ENCODE data around the gene KSR2.
"Not testable (repeated sequence)": the region's sequence is repeated elsewhere in the genome, so short reads cannot be mapped to it uniquely, and the experiment has no call there.

Gene KSR2

DNA sequence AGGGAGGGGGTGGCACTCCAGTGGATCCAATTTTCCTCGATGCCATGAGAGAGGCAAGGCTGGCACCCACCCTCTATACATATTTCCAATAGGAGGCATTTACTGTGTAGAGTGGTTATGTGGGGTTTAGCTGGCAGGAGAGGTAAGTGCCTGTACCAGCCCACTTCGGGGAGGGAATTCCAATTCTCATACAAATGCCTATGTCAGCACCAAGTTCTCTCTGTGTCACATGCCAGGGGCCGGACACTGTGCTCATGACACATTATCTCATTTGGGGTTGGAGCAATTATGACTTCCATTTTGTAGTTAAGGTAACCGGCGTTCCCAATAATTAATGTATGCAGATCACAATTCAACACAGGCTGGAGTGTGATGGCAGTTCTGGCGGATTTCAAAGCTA, 284.3 kb downstream of the KSR2 start:
- no peak for DNase-seq
- in situ Hi-C loops (cut with MboI; ENCODE audit: low pct_unique_long_range_greater_than_20kb, low sequenced_read_pairs): no loop called here

DNA sequence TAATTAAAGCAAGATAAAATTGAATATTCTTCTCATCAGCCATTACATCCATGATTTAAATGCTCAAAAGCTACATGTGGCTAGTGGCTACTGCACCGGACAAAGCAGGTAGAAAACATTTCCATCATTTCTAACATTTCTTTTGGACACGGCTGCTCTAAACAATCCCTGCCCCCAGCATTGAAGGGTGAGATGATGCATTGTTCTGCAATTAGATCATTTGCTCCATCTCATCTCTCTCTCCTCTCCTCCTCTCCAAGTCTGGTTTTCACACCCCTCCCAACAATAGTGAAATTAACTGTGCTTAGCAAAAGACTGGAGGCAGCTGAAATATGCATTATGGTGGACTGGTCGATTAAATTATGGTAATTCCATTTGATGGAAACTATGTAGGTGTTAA, 288.5 kb downstream of the KSR2 start:
- DNase-seq: no peak
- in situ Hi-C loops (cut with MboI; ENCODE audit: low pct_unique_long_range_greater_than_20kb, low sequenced_read_pairs): no loop called here

DNA sequence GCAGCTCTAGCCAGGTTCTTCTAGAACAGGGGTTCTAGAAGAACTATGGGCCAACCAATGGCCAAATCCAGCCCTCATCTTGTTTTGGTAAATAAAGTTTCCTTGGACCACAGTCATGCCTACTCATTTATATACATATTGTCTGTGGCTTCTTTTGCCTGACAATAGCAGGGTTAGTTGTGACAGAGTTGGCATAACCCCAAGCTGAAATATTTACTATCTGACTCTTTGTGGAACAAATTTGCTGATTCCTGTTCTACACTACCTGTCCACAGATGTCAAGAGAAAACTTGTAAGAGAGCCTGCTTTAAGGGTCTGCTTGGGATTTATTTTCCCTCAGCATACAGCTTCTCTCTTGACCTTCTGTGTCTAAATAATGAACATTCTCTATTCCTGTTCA, 289.0 kb downstream of the KSR2 start:
- in situ Hi-C loops (cut with MboI; ENCODE audit: low pct_unique_long_range_greater_than_20kb, low sequenced_read_pairs): no loop called here
- DNase-seq: no peak

DNA sequence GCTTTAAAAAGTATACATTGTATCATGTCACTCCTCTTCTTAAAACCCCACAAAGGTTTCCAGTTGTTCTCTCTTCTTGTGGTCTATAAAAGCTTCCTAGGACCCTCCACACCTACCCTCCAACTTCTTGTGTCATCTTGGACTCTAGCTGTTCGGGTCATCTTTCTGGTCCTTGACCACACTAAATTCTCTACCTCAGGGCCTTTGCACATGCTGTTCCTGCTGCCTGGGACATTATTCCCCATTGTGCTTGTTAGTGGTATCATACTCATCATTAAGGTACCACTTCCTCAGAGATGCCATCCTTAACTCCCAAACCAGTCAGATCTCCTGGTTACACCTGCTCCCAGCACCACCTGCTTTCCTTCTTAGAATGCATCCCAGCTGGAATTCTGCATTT, 294.0 kb downstream of the KSR2 start:
- DNase-seq: no peak
- in situ Hi-C loops (cut with MboI; ENCODE audit: low pct_unique_long_range_greater_than_20kb, low sequenced_read_pairs): no loop called here

DNA sequence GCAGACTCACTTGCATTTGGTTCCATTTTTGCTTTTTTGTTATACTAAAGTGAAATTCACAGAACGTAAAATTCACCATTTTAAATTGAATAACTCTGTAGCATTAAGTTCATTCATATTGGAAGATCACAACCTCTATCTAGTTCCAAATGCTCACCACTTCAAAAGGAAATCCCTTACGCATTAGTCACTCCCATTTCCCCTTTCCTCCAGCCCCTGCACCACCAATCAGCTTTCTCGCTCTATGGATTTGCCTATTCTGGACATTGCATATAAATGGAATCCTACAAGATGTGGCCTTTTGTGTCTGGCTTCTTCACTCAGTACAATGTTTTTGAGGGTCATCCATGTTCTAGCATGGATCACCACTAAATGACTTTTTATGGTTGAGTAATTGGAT, 294.5 kb downstream of the KSR2 start:
- DNase-seq: no peak
- in situ Hi-C loops (cut with MboI; ENCODE audit: low pct_unique_long_range_greater_than_20kb, low sequenced_read_pairs): no loop called here

DNA sequence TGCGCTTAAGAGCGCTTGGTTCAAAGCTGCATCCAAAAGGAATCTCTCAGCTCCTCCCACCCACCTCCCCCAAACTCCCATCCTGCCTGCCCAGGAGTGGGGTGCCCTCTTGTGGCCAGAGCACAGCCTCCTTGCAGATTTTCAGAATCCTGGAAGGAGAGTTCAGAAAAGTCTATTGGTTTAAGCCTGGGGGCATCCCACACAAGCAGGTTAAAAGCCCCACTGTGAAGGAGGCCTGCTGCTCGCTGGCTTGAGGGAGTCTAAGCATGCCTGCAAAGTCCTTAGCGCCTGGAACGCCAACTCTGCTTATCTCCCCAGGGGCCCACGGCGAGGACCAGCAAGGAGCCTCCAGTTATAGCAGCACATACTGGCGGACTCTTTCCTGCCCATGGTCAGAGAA, 297.1 kb downstream of the KSR2 start:
- DNase-seq: peak; percentile 16
- in situ Hi-C loops (cut with MboI; ENCODE audit: low pct_unique_long_range_greater_than_20kb, low sequenced_read_pairs): no loop called here

DNA sequence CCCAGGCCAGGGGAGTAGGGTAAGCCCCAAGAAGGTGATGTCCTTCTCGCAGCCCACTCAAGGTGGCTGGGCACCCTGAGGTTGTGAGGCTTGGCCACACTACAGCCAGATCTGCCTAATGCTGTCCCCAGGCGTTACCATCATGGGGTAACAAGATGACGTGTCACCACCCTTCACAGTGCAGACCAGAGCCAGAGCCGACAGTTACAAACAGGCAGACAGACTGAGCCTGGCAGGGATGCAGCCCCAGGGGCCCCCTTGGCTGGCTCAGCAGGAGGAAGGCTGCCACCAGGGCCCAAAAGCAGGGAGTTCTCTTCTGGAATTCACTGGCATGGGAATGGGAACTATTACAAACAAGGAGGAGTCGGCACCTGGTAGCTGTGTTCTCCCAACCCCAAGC, 304.6 kb downstream of the KSR2 start:
- DNase-seq: no peak
- in situ Hi-C loops (cut with MboI; ENCODE audit: low pct_unique_long_range_greater_than_20kb, low sequenced_read_pairs): no loop called here

DNA sequence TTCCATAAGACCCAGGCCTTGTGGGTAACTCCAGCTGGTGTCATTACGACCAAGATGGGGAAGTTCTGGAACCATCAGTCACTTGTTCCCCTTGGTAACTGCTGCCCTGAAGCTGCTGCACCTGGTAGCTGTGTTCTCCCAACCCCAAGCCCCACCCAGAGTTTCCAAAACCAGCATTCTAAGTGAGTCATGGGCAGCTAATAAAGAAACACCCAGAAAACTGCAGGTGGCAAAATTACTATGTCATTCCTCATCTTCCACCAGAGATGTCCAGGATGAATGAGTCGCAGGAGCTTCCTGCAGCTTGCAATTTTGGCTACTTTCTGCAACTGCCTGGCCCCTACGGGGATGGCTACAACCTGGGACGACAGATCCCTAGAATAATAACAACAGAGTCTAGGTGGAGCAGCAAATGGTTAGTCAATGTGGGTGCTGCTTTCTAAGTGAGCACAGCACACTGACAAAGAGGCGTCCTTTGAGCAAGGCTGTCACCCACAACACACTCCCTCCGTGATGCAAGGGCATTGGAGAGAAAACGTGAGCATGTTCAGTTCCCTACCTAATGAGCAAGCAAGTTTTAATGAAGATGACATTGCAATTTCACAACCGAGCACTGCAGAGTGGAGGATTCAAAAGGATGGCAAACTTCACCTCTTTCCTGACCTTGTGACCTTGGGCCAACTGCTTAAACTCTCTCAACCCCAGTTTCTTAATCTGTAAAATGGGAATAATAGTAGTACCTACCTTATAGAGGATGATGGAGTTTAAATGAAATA, 306.0 kb downstream of the KSR2 start:
- in situ Hi-C loops (cut with MboI; ENCODE audit: low pct_unique_long_range_greater_than_20kb, low sequenced_read_pairs): no loop called here
- DNase-seq: no peak

DNA sequence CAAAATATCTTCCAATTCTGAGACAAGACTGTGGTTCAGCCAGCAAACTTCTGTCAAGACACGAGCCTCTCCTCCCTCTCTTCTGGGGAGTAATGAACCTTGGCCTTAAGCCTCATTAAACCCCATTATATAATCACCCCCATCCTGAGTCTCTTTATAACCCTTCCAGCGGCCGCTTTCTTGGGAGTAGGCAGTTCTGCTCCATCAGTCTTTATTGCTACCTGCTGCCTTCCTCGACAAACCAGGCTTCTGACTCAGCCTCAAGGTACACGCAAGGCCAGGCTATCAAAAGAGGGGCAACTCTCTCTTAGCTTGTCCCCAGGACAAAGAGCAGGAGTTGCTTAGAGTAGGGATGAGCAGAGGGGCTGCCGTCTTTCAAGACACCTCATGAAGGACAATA, 306.6 kb downstream of the KSR2 start:
- in situ Hi-C loops (cut with MboI; ENCODE audit: low pct_unique_long_range_greater_than_20kb, low sequenced_read_pairs): no loop called here
- no peak for DNase-seq

DNA sequence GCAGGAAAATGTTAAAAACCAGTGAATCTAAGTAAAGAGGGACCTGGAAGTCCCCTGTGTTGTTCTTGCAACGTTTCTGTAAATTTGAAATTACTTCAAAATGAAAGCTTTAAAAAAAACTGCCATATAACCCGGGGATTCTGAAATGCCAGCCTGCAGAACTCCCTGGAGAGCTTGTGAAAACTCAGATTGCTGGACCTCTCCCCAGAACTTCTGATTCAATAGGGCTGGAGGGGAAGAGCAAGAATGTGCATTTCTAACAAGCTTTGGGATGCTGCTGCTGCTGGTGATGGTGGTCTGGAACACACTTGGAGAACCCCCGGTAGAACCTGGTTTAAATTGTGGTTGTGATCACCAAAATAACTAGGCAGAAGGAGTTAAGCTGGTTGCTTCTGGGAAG, 307.3 kb downstream of the KSR2 start:
- no peak for DNase-seq
- in situ Hi-C loops (cut with MboI; ENCODE audit: low pct_unique_long_range_greater_than_20kb, low sequenced_read_pairs): no loop called here

DNA sequence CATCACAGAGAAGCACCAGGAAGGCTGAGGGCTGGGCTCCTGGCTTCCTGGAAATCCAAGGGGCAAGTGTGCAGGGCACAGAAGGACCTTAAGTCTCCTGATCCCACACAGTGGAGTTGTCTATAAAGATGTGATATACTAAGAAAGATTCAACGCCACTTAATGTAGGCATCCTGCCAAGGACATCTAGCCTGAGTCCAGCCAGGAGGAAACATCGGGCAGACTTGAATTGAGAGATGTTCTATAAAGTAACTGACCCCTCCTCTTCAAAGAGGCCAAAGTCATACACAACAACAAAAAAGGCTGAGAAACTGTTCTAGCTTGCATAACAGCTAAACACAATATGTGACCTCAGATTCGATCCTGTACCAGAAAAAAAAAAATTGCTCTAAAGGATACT, 307.9 kb downstream of the KSR2 start:
- DNase-seq: no peak
- in situ Hi-C loops (cut with MboI; ENCODE audit: low pct_unique_long_range_greater_than_20kb, low sequenced_read_pairs): no loop called here

DNA sequence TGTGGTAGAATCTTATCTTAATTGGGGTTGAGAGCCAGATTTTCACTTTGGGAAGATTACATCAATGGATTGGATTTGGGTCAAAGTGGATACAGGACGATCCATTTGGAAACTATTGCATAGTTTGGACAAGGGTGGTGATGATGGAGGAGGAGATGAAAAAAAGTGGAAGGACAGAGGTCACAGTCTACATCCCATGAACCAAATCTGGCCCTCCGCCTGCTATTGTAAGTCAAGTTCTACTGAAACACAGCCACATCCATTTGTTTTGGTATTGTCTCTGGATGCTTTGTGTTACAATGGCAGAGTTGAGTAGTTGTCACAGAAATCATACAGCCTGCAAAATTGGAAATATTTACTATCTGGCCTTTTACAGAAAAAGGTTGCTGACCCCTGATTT, 310.6 kb downstream of the KSR2 start:
- no peak for DNase-seq
- in situ Hi-C loops (cut with MboI; ENCODE audit: low pct_unique_long_range_greater_than_20kb, low sequenced_read_pairs): no loop called here

DNA sequence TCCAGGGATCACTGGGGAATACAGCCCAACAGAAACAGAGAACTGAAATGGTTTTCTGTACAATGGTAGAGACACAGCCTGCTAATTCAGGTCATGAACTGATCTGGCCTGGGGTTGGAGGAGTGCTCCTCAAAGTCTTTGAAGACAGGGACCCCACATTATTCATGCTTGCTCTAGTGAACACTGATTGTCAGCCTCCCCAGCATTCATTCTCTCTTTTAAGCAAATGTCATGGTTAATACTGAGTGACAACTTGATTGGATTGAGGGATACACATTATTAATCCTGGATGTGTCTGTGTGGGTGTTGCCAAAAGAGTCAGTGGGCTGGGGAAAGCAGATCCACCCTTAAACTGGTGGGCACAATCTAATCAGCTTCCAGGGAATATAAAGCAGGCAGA, 319.0 kb downstream of the KSR2 start:
- no peak for DNase-seq
- in situ Hi-C loops (cut with MboI; ENCODE audit: low pct_unique_long_range_greater_than_20kb, low sequenced_read_pairs): no loop called here

DNA sequence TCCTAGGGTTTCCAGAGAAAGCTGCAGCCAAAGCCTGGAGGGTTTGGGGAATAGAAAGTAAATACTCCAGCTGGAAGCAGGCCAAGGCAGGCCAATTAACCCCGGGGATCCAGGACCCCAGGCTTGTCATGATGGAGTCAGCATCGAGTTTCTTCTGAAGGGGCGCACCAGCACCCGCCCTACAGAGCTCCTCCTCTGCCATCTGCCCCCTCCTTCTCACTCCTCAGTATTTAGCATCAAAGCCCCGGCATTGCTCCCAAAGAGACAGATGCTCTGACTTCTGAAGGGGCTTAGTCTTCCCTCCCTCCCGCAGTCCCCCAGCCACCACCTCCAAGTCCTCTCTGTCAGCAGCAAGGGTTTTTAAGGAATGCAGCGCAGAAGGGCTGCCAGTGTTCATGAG, 322.3 kb downstream of the KSR2 start:
- in situ Hi-C loops (cut with MboI; ENCODE audit: low pct_unique_long_range_greater_than_20kb, low sequenced_read_pairs): no loop called here
- DNase-seq: no peak

DNA sequence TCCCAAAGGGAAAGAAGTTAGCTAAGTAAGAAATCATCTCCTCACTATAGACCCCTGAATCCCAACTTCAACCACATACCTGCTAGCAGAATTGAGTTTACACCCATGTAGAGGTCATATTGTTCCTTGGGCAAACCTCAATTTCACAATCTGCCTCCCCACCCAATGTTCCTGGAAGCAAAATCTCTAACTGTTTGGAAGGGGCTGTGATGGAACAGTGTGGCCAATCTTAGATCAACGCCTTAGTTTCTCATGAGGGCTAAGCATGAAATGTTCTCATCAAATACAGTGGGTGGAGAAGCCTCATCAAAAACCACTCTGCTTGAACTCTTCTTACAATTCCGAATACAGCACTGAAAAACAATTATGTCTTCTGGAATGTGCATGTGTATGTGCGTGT, 323.3 kb downstream of the KSR2 start:
- no peak for DNase-seq
- in situ Hi-C loops (cut with MboI; ENCODE audit: low pct_unique_long_range_greater_than_20kb, low sequenced_read_pairs): no loop called here

DNA sequence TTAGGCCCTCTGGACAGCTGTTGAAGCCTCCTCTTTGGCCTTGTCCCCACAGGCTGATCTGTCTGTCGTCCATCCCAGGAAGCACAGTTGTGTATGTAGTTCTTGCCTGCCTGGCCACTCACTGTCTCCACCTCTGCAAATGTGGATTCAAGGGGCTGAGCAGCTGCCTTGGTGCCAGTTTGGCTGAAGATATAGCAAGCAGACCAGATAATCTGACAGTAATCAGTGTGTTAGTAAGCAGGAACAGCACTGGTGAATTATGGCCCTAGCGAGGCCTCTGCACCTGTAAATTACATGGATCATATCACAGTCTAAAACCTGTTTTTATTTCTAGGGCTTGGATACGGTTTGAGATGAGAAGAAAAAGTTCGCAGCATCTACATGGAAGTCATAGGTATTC, 324.8 kb downstream of the KSR2 start:
- no peak for DNase-seq
- in situ Hi-C loops (cut with MboI; ENCODE audit: low pct_unique_long_range_greater_than_20kb, low sequenced_read_pairs): no loop called here

DNA sequence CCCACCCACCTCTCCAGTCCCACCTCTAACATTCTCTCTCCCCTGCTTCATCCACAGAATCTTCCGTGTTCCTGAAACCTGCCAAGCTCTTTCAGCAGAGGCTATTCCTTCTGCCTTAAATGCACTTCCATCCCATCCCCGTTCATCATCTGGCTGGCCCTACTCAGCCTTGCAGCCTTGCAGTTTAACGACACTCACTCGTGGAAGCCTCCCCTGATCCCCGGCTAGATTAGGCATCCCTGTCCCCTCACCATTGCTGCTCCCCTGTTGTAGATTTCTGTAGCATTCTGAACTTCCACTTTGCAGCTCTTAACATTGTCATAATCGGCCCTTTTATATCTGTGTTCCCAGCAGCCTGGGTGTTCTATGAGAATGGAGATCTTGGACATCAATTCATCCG, 326.9 kb downstream of the KSR2 start:
- no peak for DNase-seq
- in situ Hi-C loops (cut with MboI; ENCODE audit: low pct_unique_long_range_greater_than_20kb, low sequenced_read_pairs): no loop called here

DNA sequence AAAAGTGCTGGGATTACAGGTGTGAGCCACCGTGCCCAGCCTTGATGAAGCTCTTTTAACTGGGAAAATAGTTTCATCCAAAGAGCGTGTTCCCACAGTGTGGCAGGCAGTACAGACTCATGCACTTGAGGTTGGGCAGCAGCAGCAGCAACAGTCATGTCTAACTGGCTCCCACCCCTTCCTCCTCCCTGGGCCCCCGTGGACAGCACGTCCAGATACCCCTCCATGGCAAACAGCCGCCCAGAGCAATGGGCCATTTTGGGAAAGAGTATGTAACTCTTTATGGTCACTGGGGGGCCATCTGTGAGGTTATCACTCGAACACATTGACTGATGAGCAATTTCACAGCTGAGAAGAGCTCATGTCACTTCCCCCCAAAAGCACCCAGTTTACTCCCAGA, 328.3 kb downstream of the KSR2 start:
- in situ Hi-C loops (cut with MboI; ENCODE audit: low pct_unique_long_range_greater_than_20kb, low sequenced_read_pairs): no loop called here
- no peak for DNase-seq

DNA sequence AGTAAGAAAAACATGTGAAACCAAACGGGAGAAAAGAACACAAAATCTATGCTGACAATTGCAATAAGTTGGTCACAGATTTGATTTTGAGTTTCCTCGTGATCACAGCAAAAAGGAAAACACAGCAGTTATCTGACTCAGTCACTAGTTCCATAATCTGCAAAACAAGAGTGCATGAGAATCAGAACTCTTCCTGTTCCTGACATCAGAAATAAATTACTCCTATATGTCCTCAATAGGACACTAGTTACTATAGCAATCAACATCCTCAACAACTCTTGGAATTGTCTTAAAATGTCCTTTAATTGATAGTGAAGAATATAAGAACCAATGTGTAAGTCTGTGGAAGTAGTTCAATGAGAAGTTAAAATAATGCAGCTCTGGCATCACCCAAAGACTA, 339.3 kb downstream of the KSR2 start:
- in situ Hi-C loops (cut with MboI; ENCODE audit: low pct_unique_long_range_greater_than_20kb, low sequenced_read_pairs): no loop called here
- no peak for DNase-seq

DNA sequence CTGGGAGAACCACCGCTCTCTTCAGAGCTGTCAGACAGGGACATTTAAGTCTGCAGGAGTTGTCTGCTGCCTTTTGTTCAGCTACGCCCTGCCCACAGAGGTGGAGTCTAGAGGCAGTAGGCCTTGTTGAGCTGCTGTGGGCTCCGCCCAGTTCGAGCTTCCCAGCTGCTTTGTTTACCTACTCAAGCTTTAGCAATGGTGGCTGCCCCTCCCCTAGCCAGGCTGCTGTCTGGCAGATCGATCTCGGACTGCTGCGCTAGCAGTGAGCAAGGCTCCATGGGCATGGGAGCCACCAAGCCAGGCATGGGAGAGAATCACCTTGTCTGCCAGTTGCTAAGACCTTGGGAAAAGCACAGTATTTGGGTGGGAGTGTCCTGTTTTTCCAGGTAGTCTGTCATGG, 340.1 kb downstream of the KSR2 start:
- not testable (repeated sequence) for DNase-seq

DNA sequence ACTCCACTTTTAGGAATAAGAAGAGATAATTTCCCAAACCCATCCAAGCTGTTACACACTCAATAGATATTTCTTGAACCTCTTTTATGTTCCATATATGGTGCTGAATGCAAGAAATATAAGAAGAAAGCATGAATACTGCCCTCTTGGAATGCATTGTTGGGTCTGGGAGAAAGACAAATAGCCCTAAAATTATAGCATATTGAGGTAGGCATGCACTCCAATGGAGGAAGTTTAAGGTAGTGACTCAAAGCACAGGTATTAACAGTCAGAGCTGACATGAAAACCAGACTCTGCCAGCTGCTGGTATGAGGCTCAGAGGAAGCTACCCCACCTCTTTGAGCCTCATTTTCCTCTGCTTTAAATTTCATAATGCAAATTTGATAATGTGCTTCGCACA, 346.0 kb downstream of the KSR2 start:
- in situ Hi-C loops (cut with MboI; ENCODE audit: low pct_unique_long_range_greater_than_20kb, low sequenced_read_pairs): no loop called here
- no peak for DNase-seq

More for the DNA sequence above, 340.1 kb downstream of the KSR2 start:
- in situ Hi-C loops (cut with MboI; ENCODE audit: low pct_unique_long_range_greater_than_20kb, low sequenced_read_pairs): not testable (repeated sequence)

DNA sequence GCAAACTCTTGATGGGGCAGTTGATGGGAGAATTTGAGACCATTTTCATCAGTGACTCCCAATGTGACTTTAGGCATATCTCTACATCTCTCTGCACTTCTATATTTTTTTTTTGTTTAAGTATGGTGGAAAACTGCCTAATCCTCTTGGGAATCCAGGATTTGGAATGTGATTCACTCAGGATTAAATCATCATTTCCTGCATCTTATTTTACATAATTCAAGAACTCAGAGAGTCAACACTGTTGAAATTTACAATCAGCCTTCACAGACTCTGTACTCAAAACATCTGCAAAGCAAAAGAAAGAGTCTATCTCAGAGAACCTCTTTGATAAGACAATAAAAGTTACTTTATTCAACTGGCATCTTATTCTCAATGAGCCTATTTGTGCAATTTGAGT, 346.7 kb downstream of the KSR2 start:
- no peak for DNase-seq
- in situ Hi-C loops (cut with MboI; ENCODE audit: low pct_unique_long_range_greater_than_20kb, low sequenced_read_pairs): no loop called here
